ENCODE measurements around the gene GPR39.

- TF ChIP-seq, protein P1, sequence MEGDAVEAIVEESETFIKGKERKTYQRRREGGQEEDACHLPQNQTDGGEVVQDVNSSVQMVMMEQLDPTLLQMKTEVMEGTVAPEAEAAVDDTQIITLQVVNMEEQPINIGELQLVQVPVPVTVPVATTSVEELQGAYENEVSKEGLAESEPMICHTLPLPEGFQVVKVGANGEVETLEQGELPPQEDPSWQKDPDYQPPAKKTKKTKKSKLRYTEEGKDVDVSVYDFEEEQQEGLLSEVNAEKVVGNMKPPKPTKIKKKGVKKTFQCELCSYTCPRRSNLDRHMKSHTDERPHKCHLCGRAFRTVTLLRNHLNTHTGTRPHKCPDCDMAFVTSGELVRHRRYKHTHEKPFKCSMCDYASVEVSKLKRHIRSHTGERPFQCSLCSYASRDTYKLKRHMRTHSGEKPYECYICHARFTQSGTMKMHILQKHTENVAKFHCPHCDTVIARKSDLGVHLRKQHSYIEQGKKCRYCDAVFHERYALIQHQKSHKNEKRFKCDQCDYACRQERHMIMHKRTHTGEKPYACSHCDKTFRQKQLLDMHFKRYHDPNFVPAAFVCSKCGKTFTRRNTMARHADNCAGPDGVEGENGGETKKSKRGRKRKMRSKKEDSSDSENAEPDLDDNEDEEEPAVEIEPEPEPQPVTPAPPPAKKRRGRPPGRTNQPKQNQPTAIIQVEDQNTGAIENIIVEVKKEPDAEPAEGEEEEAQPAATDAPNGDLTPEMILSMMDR (IDR thresholded peaks at IDR 0.05 in 8 of 11, conservative IDR thresholded peaks at IDR 0.05 in 3 of 11), result no peak
- no peak for TF ChIP-seq POLR2A (IDR thresholded peaks at IDR 0.05)
- TF ChIP-seq POLR2AphosphoS5 (IDR thresholded peaks at IDR 0.05), result peak in 1 of 3 donors; percentile 43
Measured at GRCh38 chr2:132645722-132646539, 229.3 kb downstream of the GPR39 start.

Data from spleen (tissue), 7 donors.